ENCODE data around the gene MAP3K14. TPM values are rescaled to one million over a fixed set of nuclear protein-coding genes. Genes with fewer than 3 reads are reported as not detected.

The MAP3K14 gene
- total and polyA plus RNA-seq, 2 donors (not counting 1 experiment from before 2014, with no cell fraction given): 3.6 to 5.2 TPM

GRCh38 chr17:45336390-45337182 is 19.8 kb upstream of the MAP3K14 start:
- Histone ChIP-seq H3K4me2 (ENCODE audit: extremely low read depth, insufficient read depth, low read length) (no peak overlapping the region), H4K20me1 (ENCODE audit: control insufficient read depth, extremely low read depth, insufficient read depth, low read length) (no peaks in the 10 kb centered on the region), H3K79me2 (ENCODE audit: control insufficient read depth, insufficient read depth, low read length) (no peaks in the 10 kb centered on the region), H2AFZ (ENCODE audit: low read length) (no peak overlapping the region), H3K9me3 (ENCODE audit: control insufficient read depth, insufficient read depth, low read depth, low read length) (no peaks in the 10 kb centered on the region), H3K4me3 (replicated peaks in 1 of 4; ENCODE audit: control extremely low read depth in 1 of 4, insufficient read depth in 1 of 4, low read depth in 3 of 4, low read length in 4 of 4) (no peak overlapping the region), H3K36me3 (ENCODE audit: control insufficient read depth, insufficient read depth, low read length) (no peaks in the 10 kb centered on the region), H3K27ac (ENCODE audit: insufficient read depth, low read length) (no peak overlapping the region), H3K27me3 (ENCODE audit: control insufficient read depth, insufficient read depth, low read length) (peaks cover 3% of the 10 kb centered on the region), H3K4me1 (ENCODE audit: control insufficient read depth, extremely low read depth, insufficient read depth, low read length) (peaks cover 5% of the 10 kb centered on the region), H3K9ac (ENCODE audit: insufficient read depth, low read length) (no peak overlapping the region)
- TF ChIP-seq CTCF (conservative IDR thresholded peaks at IDR 0.05 in 1 of 2, IDR thresholded peaks at IDR 0.05 in 1 of 2; ENCODE audit: low read depth in 1 of 2, low read length in 2 of 2): no peak
- no peak for TF ChIP-seq EZH2 (IDR thresholded peaks at IDR 0.05; ENCODE audit: low read length, missing control alignments)
- no peak for DNase-seq (ENCODE audit: low read depth in 2 of 2)

- Histone ChIP-seq H3K4me2 (ENCODE audit: extremely low read depth, insufficient read depth, low read length) (no peak overlapping the region), H3K27me3 (ENCODE audit: control insufficient read depth, insufficient read depth, low read length) (peaks cover 3% of the 10 kb centered on the region), H3K9me3 (ENCODE audit: control insufficient read depth, insufficient read depth, low read depth, low read length) (no peaks in the 10 kb centered on the region), H3K36me3 (ENCODE audit: control insufficient read depth, insufficient read depth, low read length) (no peaks in the 10 kb centered on the region), H4K20me1 (ENCODE audit: control insufficient read depth, extremely low read depth, insufficient read depth, low read length) (no peaks in the 10 kb centered on the region), H2AFZ (ENCODE audit: low read length) (no peak overlapping the region), H3K9ac (ENCODE audit: insufficient read depth, low read length) (no peak overlapping the region), H3K4me1 (ENCODE audit: control insufficient read depth, extremely low read depth, insufficient read depth, low read length) (peaks cover 5% of the 10 kb centered on the region), H3K79me2 (ENCODE audit: control insufficient read depth, insufficient read depth, low read length) (no peaks in the 10 kb centered on the region), H3K4me3 (replicated peaks in 1 of 4; ENCODE audit: control extremely low read depth in 1 of 4, insufficient read depth in 1 of 4, low read depth in 3 of 4, low read length in 4 of 4) (no peak overlapping the region), H3K27ac (ENCODE audit: insufficient read depth, low read length) (no peak overlapping the region)
- TF ChIP-seq EZH2 (IDR thresholded peaks at IDR 0.05; ENCODE audit: low read length, missing control alignments): no peak
- TF ChIP-seq CTCF (conservative IDR thresholded peaks at IDR 0.05 in 1 of 2, IDR thresholded peaks at IDR 0.05 in 1 of 2; ENCODE audit: low read depth in 1 of 2, low read length in 2 of 2): no peak
- no peak for DNase-seq (ENCODE audit: low read depth in 2 of 2)
These were observed 18.9 kb upstream of the MAP3K14 start for GRCh38 chr17:45335721-45336120.

DNA sequence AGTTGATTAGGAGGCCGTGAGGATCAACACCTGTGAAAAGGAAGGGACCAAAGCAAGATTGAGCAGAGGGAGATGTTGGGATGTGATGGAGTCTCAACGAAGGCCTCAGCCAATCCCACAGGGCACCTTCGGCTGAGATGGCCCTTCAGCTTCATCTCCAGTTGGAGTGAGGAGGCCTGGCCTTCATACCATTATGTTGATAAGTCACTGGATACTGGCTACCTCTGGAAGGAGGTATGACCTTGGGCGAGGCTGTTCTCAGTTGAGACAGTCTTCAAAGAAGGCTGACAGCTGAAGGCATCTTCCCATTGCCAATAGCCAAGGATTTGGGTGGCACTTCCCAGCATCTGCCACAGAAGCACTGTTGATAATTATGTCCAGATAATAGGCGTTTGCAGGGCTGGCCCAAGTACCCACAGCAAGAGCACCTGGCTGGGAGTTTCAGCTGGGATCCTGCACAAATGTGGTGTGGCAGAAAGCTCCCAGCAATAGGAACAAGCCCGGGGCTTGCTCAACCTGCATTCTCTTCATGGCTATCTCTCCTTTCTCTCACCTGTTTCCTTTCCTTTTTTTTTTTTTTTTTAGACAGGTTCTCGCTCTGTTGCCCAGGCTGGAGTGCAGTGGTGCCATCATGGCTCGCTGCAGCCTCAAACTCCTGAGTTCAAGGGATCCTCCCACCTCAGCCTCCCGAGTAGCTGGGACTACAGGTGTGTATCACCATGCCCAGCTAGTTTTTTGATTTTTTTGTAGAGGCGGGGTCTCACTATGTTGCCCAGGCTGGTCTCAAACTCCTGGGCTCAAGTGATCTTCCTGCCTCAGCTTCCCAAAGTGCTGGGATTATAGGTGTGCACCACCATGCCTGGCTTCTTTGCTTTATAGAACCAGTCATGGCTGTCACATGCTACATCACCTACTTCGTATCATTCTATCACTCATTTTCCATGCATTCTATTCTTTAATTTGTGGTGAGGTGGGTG is 18.2 kb upstream of the MAP3K14 start:
- no peak for DNase-seq (ENCODE audit: low read depth in 2 of 2)
- H3K36me3 ChIP-seq (ENCODE audit: control insufficient read depth, insufficient read depth, low read length): no peaks in the 10 kb centered on the region
- peaks cover 3% of the 10 kb centered on the region for H3K27me3 ChIP-seq (ENCODE audit: control insufficient read depth, insufficient read depth, low read length)
- no peak overlapping the region for H3K9ac ChIP-seq (ENCODE audit: insufficient read depth, low read length)
- H3K4me1 ChIP-seq (ENCODE audit: control insufficient read depth, extremely low read depth, insufficient read depth, low read length): peaks cover 3% of the 10 kb centered on the region
- TF ChIP-seq CTCF (conservative IDR thresholded peaks at IDR 0.05 in 1 of 2, IDR thresholded peaks at IDR 0.05 in 1 of 2; ENCODE audit: low read depth in 1 of 2, low read length in 2 of 2): no peak
- no peak for TF ChIP-seq EZH2 (IDR thresholded peaks at IDR 0.05; ENCODE audit: low read length, missing control alignments)
- no peak overlapping the region for H3K4me3 ChIP-seq (replicated peaks in 1 of 4; ENCODE audit: control extremely low read depth in 1 of 4, insufficient read depth in 1 of 4, low read depth in 3 of 4, low read length in 4 of 4)
- H3K79me2 ChIP-seq (ENCODE audit: control insufficient read depth, insufficient read depth, low read length): no peaks in the 10 kb centered on the region
- H3K4me2 ChIP-seq (ENCODE audit: extremely low read depth, insufficient read depth, low read length): no peak overlapping the region
- H4K20me1 ChIP-seq (ENCODE audit: control insufficient read depth, extremely low read depth, insufficient read depth, low read length): no peaks in the 10 kb centered on the region
- H3K9me3 ChIP-seq (ENCODE audit: control insufficient read depth, insufficient read depth, low read depth, low read length): no peaks in the 10 kb centered on the region
- no peak overlapping the region for H2AFZ ChIP-seq (ENCODE audit: low read length)
- no peak overlapping the region for H3K27ac ChIP-seq (ENCODE audit: insufficient read depth, low read length)
